ENCODE results near the gene IQSEC3. TPM values are rescaled to one million over a fixed set of nuclear protein-coding genes. Genes with fewer than 3 reads are reported as not detected.
A peak's percentile ranks its signal among the peaks of the same experiment; 100 is the strongest.
"Not testable (repeated sequence)": the region's sequence is repeated elsewhere in the genome, so short reads cannot be mapped to it uniquely, and the experiment has no call there.

IQSEC3 gene
- total and polyA plus RNA-seq, 11 donors = 0.29 to 3.2 (median 1.5) TPM

DNA sequence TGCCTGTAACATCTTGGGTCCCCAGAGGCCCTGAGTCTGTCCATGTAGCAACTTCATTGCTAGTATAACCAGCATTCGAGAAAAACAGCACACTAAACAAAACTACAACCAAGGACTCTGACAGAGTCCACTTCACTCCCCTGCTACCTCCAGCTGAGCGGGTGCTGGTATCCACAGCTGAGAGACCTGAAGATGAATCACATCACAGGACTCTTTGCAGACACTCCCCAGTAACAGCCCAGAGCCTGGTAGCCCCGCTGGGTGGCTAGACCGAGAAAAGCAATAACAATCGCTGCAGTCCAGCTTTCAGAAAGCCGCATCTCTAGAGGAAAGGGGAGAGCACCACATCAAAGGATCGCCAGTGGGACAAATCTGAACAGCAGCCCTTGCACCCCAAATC lies 9.0 kb upstream of the IQSEC3 start:
- TF ChIP-seq POLR2A (IDR thresholded peaks at IDR 0.05) = no peak
- no peak for TF ChIP-seq CTCF (IDR thresholded peaks at IDR 0.05)
- peaks cover 0 to 30% (median under 1%) of the 10 kb centered on the region in 12 donors for H3K9me3 ChIP-seq
- intact Hi-C loops (cut with DNase I) = no loop called here
- WGBS, 4 donors = 75 to 77% (median 76%) methylated on average over 7 of the region's 7 CpGs
- H3K27ac ChIP-seq = no peak overlapping the region
- H3K27me3 ChIP-seq = peaks cover 9 to 55% (median 26%) of the 10 kb centered on the region in 9 donors
- ATAC-seq = no peak
- H3K36me3 ChIP-seq = no peaks in the 10 kb centered on the region
- no peak for DNase-seq
- no peak overlapping the region for H3K4me3 ChIP-seq
- H3K4me1 ChIP-seq = no peaks in the 10 kb centered on the region

DNA sequence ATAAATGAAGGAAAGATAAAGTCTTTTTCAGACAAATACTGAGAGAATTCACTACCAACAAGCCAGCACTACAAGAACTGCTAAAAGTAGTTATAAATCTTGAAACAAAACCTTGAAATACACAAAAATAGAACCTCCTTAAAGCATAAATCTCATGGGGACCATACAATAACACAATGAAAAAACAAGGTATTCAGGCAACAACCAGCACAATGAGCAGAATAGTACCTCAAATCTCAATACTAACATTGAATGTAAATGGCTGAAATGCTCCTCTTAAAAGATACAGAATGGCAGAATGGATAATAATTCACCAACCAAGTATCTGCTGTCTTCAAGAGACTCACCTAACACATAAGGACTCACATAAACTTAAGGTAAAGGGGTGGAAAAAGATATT lies 7.7 kb upstream of the IQSEC3 start:
- H3K27me3 ChIP-seq = peaks cover 9 to 47% (median 19%) of the 10 kb centered on the region in 9 donors
- H3K4me3 ChIP-seq = no peak overlapping the region
- H3K27ac ChIP-seq = no peak overlapping the region
- H3K4me1 ChIP-seq = no peaks in the 10 kb centered on the region
- TF ChIP-seq POLR2A (IDR thresholded peaks at IDR 0.05) = no peak
- no peak for TF ChIP-seq CTCF (IDR thresholded peaks at IDR 0.05)
- DNase-seq = no peak
- intact Hi-C loops (cut with DNase I) = no loop called here
- no peaks in the 10 kb centered on the region for H3K36me3 ChIP-seq
- no peak for ATAC-seq
- H3K9me3 ChIP-seq = peaks cover 0 to 30% (median under 1%) of the 10 kb centered on the region in 12 donors

DNA sequence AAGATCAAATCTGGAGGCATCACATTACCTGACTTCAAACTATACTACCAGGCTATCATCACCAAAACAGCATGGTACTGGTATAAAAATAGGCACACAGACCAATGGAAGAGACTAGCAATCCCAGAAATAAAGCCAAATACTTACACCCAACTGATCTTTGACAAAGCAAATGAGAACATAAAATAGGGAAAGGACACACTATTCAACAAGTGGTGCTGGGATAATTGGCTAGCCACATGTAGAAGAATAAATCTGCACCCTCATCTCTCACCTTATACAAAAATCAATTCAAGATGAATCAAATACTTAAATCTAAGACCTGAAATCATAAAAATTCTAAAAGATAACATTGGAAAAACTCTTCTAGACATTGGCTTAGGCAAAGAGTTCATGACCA lies 4.7 kb upstream of the IQSEC3 start:
- Histone ChIP-seq H3K27me3 (peaks cover 0 to 25% (median 7%) of the 10 kb centered on the region in 9 donors), H3K9me3 (peaks cover 0 to 25% (median under 1%) of the 10 kb centered on the region in 12 donors)
- H3K4me1 ChIP-seq; H3K27ac ChIP-seq; H3K36me3 ChIP-seq; H3K4me3 ChIP-seq; intact Hi-C loops (cut with DNase I); ATAC-seq; DNase-seq: not testable (repeated sequence)

DNA sequence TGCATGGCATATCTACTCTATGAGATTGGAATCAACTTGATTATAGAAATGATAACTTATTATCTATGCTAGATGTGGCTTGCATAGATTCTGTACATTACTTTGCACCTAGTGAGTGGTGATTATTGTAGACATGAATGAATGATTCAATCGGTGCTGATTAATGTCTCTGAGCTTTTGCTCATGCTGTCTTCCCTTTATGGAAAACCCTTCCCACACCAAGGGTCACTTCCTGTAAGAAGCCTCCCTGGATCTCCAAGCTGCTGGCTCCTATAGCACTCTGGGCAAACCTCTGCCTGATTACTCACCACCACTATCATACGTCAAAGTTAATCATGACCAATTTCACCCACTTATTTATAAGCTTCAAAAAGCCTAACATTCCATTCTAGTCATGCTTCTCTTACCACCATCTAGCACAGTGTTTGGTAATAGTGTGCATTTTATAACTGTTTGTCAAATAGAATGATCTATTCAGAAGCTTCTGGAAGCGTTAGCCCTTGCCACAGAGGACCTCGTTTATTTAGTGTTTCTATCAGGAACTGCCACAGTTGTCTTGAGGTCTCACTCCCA lies 990 bp upstream of the IQSEC3 start:
- H3K36me3 ChIP-seq; H3K27ac ChIP-seq; intact Hi-C loops (cut with DNase I); H3K4me1 ChIP-seq; H3K4me3 ChIP-seq; ATAC-seq; DNase-seq: not testable (repeated sequence)
- 52 to 64% (median 56%) methylated on average over 4 of the region's 4 CpGs for WGBS, 4 donors
- H3K27me3 ChIP-seq = peaks cover 0 to 19% (median 8%) of the 10 kb centered on the region in 9 donors
- H3K9me3 ChIP-seq = peaks cover 0 to 10% (median 0%) of the 10 kb centered on the region in 12 donors

GRCh38 chr12:66782-67504 lies 376 bp downstream of the IQSEC3 start:
- TF ChIP-seq CTCF (IDR thresholded peaks at IDR 0.05) = peak in 1 of 12 donors; percentile 5
- 3 to 11% (median 5%) methylated on average over 13 to 51 of the region's 66 CpGs for WGBS, 4 donors
- peaks cover 0 to 16% (median 8%) of the 10 kb centered on the region in 9 donors for H3K27me3 ChIP-seq
- H3K4me1 ChIP-seq; DNase-seq; H3K9me3 ChIP-seq; H3K27ac ChIP-seq; H3K36me3 ChIP-seq; intact Hi-C loops (cut with DNase I): not testable (repeated sequence)
- peak overlapping the region in 2 of 12 donors; percentile 16 to 17 for H3K4me3 ChIP-seq
- ATAC-seq = peak; percentile 64 to 97 (median 94)

DNA sequence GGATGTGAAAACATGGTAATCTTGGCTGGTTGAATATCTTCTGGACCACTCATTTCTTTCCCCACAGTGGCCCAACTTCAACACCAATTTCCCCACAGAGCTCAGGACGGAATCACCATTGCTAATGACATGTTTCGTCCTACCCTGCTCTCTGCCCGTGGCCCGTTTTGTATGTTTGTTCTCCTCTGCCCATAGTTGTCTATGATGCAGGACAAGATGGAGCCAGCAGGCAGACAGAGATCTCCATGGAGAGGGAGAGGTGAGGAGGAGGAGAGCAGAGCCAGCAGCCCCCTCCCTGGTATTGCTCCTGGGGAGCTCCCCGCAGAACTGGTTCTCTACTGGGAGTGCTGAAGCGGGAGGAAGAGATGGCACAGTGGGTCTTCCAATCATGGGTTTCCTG lies 3.1 kb downstream of the IQSEC3 start:
- WGBS, 4 donors = 66 to 80% (median 68%) methylated on average over 6 of the region's 6 CpGs
- DNase-seq; H3K4me3 ChIP-seq; intact Hi-C loops (cut with DNase I); H3K36me3 ChIP-seq; H3K27ac ChIP-seq; H3K4me1 ChIP-seq; ATAC-seq; H3K9me3 ChIP-seq: not testable (repeated sequence)
- H3K27me3 ChIP-seq = peaks cover 0 to 19% (median 8%) of the 10 kb centered on the region in 9 donors

- H3K9me3 ChIP-seq; ATAC-seq; H3K4me1 ChIP-seq; H3K4me3 ChIP-seq; DNase-seq; H3K36me3 ChIP-seq; H3K27ac ChIP-seq; intact Hi-C loops (cut with DNase I): not testable (repeated sequence)
- WGBS, 4 donors = 79 to 88% (median 85%) methylated on average over 2 of the region's 2 CpGs
- peaks cover 0 to 24% (median 8%) of the 10 kb centered on the region in 9 donors for H3K27me3 ChIP-seq
These were observed 4.0 kb downstream of the IQSEC3 start for GRCh38 chr12:70541-70940.

DNA sequence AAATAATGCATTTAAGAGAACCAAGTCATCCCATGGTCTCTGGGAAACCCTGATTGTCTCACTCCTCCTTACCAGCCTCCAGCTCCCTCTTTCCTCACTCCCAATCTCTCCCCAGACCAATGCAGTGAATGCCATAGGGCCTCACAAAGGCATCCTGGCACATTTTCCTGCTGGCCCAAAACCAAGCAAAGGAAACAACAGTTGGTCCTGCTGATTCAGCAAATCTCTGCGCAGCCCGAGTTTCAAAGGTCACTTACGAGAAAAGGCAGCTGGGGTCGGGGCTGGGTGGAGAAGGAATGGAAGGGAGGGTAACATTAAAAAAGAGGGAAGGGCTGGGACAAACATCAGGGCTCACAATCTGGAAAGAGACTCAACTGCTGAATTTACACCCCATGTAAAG lies 5.5 kb downstream of the IQSEC3 start:
- 53 to 72% (median 64%) methylated on average over 4 of the region's 4 CpGs for WGBS, 4 donors
- intact Hi-C loops (cut with DNase I); H3K36me3 ChIP-seq; H3K4me1 ChIP-seq; H3K9me3 ChIP-seq; H3K4me3 ChIP-seq; ATAC-seq; H3K27ac ChIP-seq; DNase-seq: not testable (repeated sequence)
- peaks cover 2 to 33% (median 8%) of the 10 kb centered on the region in 9 donors for H3K27me3 ChIP-seq

Data from heart left ventricle (tissue), 16 donors.